ENCODE results near the gene KDM4C.

The KDM4C gene

DNA sequence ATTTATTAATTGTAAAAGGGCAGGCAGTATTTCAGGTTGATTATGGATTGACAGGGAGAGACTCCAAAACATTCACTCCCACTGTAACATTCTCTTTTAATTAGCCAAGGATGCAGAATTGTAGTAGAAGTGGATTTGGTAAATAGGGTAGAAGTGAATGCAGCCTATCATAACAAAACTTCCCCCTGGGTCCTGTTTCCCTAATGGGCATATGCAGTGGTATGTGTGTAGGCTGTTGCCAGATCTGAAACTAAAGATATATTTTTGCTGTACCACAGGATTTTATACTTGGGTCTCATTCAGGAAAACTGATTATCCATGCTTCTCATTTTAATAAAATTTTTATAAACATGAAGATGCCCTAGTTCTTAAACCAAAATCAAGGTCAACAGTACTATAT, 351.2 kb downstream of the KDM4C start:
- DNase-seq: no peak

DNA sequence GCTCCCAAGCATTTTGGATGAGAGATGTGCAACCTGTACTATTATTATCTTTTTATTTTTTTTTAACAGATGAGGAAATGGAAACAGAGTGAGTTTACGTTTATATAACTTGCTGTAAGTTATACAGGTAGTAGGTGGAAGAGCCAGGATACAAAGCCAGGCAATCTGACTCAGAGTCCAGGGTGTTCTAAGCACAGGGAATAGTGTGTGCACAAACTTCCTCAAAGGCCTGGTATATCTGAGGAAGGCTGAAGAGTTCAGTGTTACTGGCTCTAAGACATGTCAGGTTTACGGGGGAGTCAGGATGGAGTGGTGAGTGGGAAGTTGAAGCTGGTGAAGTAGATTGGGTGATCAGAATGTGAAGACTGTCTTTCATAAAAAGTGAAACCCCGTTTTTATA, 353.6 kb downstream of the KDM4C start:
- no peak for DNase-seq

DNA sequence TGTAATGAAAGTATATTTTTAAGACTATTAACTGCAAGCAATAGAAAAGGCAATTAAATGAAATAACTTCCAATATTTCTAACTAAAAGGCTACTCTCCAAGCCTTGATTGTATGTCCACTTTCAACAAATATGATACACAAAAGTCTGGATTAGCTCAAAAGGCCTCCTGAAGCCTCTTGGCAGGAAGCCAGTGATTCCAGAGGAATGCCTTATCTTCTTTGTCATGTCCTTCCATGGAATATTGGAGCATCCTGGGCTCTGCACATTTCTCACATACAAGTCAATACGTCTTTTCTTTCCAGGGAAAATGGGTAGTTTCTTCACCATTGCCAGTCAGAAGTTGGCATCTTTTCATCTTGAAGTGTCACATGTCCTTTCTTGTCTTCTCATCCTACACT, 357.8 kb downstream of the KDM4C start:
- DNase-seq: no peak

DNA sequence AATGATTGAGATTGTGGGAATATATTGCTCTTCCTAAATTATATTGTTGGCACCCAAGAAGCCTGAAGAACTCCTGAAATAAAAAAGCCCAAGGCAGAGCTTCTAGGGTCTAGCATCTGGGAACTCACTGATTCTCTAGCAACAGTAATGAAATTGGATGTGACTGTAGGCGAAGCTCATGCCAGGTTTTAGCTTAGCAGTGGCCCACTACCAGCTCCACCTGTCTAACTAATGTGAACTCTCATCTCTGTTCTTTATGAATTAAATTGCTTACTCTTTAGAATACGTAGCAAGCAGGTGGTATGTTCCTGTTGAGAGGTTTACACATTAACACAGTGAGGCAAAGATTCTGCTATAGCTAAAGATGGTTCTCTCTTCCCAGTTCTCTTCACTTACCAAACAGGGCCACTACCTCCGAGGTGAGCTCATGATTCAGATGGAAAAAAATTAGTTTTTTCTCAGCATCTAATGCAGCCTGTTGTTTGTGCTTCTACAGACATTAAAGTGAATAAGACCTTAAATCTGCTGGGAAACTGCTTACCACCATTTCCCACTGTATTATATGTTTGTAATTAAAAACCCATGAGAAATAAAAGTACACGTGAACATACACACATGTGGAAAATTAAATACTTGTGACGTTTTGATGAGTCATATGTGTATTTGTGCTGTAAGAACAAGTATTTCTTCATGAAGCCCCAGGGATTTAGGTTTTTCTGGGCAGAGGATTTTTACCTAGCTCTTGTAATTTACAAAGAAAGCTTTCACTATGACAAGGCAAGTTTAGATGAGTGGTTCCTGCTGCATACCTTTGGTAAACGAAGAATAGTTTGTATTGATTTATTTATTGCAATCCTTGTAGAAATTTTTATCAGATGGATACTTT, 360.1 kb downstream of the KDM4C start:
- peak in 1 of 5 experiments; percentile 64 for DNase-seq

DNA sequence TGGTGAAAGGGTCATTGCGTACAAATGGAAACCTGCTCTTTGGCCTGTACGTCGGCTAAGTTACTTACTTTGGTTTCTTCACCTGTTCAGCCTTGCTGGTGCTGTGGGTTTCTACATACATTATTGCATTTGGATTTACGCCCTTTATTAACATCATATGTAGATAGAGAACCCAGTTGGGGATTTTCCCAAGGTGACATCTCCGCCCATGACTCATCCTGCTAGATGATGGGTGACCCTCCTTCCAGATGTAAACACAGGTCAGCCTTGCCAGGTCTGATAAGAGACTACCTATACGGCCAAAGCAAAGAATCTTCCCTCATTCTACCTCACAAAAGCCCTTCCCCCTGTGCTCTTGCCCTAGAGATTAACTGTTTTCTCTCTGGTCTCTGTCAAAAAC, 360.9 kb downstream of the KDM4C start:
- DNase-seq: no peak

DNA sequence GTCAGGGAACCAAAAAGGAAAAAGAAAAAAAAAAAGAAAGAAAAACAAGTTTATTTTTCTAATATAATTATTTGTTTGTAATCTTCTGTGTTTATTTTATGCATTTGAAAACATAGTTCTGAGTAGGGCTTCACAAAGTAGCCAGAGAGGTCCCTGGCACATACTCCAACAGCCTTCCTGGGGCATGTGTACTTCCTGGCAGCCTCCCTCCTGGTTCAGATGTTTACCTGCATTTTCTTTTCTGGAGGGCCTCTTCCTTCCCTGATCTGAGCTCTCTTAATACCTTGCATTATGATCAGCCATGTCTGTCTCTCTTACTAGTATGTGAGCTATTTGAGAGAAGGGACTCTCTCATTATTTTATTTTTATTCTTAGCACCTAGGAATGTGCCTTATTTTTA, 361.8 kb downstream of the KDM4C start:
- DNase-seq: no peak

DNA sequence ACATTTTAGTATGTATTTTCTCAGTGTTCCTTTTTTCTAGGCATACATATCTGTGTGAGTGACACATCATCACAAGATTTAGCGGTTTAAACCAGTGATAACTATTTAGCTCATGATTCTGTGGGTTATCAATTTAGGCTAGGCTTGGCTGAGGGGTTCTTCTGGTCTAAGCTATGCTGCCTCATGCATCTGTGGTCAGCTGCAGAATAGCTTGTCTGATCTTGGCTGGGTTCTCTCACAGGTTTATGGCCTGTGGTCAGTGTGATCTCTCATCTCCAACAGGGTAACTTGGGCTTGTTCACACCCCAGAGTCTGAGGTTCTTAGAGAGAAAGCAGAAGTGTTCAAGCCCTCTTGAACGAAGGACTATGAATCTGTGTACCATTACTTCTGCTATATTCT, 363.3 kb downstream of the KDM4C start:
- peak in 1 of 5 experiments; percentile 45 for DNase-seq

DNA sequence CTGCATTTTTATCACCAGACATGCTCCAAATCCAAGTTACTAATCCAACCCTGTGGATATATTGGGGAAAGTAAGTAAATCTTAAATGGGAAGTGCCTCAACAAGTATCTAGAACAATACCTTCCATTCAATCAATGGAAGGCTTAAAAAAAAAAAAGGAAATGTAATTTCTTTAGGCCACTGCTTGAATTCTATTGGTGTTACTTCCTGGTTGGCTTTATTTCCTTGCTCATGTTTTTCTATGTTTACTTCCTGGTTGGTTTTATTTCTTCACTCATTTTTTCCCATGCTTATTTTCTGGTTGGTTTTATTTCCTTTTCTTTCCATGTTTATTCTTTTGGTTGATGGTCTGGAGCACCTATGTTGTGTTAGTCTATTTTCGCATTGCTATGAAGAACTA, 363.9 kb downstream of the KDM4C start:
- no peak for DNase-seq

DNA sequence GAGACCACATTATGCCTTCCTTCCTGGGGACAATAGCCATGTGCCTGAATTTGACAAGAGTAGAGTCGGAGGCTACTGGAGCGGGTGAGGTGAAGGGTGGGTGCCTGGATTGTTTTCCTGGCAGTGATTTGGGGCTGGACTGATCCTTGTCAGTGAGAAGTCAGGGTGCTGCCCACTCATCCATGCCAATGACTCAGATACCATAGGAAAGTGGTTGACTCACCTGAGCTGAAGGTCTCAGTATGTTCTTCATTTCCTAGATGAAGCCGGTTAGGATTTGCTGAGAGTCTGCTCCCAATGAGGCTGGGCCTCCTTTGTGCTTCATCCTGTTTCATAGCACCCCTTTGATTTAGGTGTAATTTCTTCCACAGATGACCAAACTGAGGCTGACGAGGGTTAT, 366.0 kb downstream of the KDM4C start:
- DNase-seq: no peak

DNA sequence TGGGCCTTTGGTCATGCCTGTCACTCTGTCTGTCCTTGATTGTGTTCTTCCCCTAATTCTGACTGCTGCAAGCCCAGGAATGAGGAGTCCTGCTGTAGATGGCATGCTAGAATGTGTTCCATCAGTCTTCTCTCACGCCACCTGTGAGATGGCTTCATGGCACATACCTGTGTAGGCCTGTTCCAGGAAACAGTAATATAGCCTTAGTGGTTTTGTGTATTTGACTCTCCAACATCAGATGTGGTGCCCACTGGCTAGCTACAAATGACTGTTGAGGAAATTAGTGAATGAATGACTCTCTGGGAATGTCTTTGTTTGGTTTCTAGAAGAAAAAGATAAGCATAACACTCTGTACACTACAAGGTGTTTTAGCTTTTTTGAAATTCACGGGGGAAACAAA, 367.5 kb downstream of the KDM4C start:
- no peak for DNase-seq

DNA sequence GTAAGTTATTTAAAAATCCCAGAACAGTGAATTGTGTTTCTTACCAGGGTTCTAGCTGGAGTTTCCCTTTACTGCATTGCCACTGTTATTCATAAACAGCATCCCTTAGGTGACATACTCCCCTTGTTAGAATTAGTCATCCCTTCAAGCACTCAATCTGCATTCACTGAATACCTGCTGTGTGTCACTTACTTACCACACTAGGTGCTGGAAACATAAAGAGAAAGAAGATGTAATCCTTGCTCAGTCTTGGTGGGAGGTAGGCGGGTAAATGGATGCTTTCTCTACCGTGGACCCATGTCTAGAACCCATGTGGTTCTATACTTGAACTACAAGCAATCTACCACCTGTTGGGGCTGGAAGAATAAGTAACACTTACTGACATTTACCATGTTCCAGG, 371.6 kb downstream of the KDM4C start:
- DNase-seq: no peak

DNA sequence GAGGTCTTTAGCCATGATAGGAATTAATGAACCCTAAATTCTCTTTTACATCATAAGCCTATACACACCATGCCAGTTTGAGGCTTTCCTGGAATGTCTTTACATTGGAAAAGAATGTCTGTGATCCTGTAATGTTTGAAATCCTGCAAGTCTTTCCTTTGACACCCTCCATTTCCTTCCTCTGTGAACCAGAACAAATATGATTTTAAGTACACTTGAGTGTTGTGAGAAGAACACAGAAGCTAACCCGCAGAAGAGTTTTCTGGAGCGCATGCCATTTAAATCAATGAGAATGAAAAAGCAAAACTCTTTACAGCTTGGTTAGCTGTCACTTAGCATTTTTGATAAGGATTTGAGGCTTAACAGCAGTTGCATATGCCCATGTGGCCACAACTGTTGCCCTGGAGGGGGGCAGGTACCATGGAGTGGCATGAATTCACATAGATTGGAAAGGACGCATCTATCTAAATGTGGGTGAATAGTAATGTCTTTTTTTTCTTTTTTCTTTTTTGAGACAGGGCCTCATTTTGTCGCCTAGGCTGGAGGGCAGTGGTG, 372.6 kb downstream of the KDM4C start:
- DNase-seq: no peak

DNA sequence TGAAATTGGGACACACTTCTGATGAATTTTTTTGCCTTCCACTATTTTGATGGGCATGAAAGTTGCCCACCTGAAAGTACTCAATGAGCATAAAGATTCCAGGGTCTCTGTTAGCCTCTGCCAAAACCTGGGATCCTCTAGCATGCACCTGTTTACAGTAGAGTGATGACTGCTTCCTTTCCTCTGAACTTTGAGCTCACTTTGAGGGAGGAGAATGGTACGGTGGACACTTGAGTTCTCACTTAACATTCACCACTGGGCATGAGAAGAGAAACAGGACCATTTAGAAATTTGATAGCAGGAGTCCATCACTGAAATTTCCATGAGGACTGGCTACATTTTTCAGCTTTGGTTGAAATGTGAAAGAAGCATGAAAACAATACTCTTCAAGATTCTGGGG, 374.8 kb downstream of the KDM4C start:
- DNase-seq: no peak

DNA sequence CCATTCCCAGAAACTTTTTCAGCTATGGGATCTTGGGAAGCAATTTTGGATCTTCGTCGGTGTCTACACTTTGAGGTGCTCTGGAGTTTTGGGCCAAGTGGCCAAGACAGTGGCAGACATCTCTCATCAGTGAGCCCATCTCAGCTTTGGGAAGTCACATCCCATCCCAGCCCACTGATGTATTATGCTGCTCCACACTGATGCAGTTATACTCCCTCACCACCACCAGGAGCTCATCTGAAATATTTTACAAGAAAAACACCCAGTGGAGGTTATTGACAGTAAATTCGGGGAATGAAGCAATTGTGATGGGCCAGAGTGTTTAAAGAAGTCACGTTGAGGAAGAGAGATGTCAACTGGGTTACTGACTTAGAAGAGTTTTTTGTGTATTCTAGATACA, 378.0 kb downstream of the KDM4C start:
- DNase-seq: no peak

DNA sequence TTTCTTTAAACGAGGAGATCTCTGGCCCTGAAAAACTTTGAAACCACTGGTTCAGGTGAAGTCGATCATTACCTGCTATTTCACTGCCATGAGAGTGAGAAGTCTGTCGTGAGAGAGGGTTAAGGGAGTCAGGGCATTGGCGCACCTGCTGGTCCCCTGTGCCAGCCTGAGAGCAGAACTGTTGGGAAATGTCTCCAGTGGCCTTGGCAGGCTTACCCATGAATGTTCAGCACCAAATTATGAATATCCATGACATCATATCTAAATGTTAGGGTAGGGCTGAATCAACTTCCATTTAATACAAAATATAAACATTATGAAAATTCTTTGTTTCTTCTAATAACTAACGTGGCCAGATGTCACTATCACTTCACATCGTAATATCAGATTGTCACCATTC, 379.3 kb downstream of the KDM4C start:
- DNase-seq: no peak

DNA sequence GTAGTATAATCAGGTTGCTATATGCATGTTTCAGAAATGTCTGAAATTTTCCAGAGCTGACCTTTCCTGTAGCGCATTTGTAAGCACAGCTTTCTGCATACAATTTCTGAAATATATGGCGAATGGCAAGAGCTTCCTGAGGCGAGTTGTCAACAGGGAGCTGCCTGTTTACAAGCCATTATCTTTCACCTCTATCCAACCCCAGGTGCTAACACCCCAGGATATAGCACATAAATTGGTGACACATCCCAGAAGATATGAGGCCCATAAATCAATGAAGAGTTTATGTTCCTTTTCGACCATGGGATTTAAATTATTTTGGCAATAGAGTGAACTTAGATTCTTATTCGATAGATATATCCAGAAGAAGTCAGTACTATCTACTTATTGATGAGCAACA, 379.8 kb downstream of the KDM4C start:
- no peak for DNase-seq

DNA sequence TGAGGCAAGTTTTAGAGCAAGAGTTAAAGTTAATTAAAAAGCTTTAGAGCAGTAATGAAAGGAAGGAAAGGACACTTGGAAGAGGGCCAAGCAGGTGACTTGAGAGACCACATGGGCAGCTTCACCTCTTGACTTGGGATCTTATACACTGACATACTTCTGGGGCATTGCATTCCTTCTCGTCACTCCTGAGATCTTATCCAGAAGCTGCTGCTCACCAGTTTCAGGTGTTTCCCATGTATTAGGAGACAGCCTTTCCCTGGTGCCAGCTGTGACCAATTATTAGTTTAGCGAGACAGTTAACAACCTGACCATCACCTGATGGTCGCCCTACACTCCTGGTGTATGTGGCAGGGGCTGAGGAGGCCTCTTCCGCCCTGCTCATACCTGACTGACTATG, 382.1 kb downstream of the KDM4C start:
- DNase-seq: no peak

DNA sequence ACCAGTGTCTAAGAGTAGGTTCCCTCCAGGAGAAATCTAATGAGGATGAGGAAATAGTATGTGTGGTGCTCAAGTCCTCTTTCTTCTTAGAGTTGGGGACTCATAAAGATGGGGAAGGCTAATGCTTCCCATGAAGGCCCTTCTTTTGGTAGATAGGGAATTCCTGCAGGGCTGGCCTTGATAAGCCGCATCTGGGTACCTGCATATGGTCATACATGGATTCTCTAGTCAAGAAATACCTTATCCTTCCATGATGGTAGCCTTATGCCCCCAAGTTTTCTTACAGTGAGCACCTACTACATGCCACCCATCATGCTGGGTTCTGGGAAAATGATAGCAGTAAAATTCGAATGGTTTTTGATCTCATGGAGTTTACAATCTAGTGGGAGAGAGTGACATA, 382.6 kb downstream of the KDM4C start:
- DNase-seq: no peak

DNA sequence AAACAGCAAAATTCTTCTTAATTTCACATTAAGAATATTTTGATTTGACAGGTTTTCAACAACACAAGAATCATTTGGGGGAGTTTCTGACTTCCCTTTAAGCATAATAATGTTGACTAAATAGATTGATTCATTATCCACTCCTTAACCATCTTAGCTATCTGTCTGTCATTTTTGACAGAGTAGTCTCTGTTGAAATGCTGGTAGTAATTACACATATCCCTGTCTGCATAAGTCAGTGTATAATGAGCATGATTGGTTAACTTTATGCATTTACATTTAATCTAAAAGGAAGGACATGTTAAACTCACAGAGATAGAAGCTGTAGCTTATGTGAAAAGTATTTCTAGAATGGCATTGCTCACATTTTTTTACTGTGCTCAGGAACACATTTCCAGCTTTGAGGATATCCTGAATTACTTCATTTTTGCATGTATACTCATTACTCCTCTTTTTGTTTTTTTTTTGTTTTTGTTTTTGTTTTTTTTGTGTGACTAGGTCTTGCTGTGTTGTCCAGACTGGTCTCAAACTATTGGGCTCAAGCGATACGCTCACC, 385.9 kb downstream of the KDM4C start:
- no peak for DNase-seq

DNA sequence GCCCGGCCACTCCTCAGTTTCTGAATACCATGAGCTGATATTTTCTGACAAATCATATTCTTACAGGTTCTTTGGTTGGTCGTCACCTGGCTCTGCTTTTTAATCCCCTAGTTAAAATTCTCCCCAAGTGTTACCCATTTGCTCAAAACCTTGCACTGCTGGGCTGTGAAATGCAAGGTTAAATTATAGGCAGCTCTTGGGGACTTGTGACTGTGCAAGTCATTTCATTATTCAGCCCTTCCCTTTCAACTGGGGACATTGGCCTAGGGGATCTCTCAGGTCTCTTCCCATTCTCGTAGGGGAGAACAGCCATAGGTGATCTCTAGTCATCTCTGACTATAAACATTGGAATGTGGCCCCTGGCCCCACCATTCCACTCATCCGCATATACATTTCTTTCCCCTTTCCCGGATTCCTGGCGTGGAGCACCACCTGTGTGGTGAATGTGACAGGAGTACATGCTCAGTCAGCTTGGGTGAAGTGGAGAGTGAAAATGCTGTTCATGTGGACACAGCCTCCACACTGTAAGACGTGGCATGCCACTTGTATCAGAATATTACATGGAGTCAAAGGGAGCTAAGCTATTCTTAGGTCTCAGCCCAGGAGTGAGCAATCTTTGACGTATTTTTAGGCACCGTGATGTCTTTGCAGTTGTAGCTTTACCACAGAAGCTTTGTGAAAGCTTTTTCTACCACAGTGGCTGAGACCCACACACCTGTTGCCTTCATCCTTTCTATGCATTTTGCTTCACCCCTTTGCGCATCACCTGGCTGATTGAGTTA, 386.7 kb downstream of the KDM4C start:
- DNase-seq: no peak

DNA sequence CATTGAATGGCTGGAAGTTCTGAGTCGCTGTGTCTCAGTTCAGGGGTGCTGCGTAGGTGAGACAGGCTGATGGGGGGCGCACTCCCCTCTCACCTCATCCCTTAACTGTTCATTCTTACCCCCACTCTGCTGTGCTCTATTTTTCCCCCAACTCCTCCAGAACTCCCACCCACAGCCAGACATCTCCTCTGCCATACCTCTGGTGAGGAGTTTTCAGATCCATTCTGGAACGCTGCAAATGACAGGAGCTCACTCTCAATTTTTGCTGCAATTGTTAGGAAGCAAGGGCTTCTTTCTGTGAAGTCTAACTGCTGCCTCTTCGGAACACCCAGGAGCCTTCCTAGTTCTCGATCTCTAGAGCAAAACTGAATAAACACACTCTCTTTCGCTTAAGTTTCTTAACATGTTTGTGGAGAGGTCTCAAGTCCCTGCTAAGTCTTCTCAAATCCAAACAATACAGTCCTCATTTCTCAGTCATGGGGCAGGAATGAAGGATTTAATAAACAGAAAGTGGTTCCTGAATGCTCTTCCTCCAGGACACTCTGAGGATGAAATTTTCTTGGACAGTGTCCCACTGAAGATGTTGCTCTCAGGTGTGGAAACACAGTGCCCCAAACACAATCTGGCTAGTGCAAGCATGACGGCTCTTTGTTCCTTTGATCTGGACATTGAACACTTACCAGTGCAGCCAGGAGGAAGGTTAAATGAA, 387.7 kb downstream of the KDM4C start:
- DNase-seq: no peak

DNA sequence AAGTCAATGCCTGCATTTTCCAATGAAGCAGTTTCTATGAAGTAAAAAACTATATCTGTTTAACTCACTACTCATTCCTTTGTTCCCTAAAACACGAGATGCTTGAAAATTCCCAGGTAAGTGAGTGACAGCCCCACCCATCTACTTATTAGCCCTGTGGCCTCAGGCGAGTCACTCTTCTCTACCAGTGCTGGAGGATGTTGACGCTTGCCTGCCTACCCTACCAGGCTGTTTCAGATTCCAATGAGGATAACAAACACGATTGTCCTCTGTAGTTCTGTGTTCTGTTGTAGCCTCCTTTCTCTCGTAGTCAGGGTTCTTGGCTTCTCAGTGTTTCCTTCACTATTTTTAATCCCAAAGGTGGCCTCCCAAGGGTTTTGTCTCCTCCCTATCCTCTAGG, 388.8 kb downstream of the KDM4C start:
- DNase-seq: no peak

Measured in T-helper 2 cell (primary cell).